ENCODE results near the gene PERM1. TPM values are rescaled to one million over a fixed set of nuclear protein-coding genes. Genes with fewer than 3 reads are reported as not detected.

Gene PERM1
- total RNA-seq, 1 donor from 2014 or later: not detected

- DNase-seq (ENCODE audit: low read depth, low spot score): no peak
Measured at GRCh38 chr1:966135-966703, 15.7 kb downstream of the PERM1 start, which contains the start of gene PLEKHN1. TSS of gene PLEKHN1 (plus strand) at chr1:966482. CDS start at chr1:966532, 50 bp downstream.

- DNase-seq (ENCODE audit: low read depth, low spot score): no peak
Measured at GRCh38 chr1:965526-966134, 16.3 kb downstream of the PERM1 start.

GRCh38 chr1:964691-965525, 17.0 kb downstream of the PERM1 start:
- no peak for DNase-seq (ENCODE audit: low read depth, low spot score)

- no peak for DNase-seq (ENCODE audit: low read depth, low spot score)
Measured at GRCh38 chr1:963746-964525, 18.0 kb downstream of the PERM1 start.

GRCh38 chr1:963301-963651, 18.6 kb downstream of the PERM1 start:
- no peak for DNase-seq (ENCODE audit: low read depth, low spot score)

- no peak for DNase-seq (ENCODE audit: low read depth, low spot score)
Measured at GRCh38 chr1:962381-963300, 19.3 kb downstream of the PERM1 start.

- no peak for DNase-seq (ENCODE audit: low read depth, low spot score)
Measured at GRCh38 chr1:961132-961669, 20.7 kb downstream of the PERM1 start.

- DNase-seq (ENCODE audit: low read depth, low spot score): no peak
Measured at GRCh38 chr1:960363-961131, 21.3 kb downstream of the PERM1 start, which contains the start of gene KLHL17. TSS of gene KLHL17 (plus strand) at chr1:960584. CDS start at chr1:960694, 110 bp downstream.

- no peak for DNase-seq (ENCODE audit: low read depth, low spot score)
Measured at GRCh38 chr1:959731-960362, 22.0 kb downstream of the PERM1 start.

GRCh38 chr1:958823-959730, 22.8 kb downstream of the PERM1 start, which contains the start of gene NOC2L:
TSS of gene NOC2L (minus strand) at chr1:959256. CDS start at chr1:959240, 16 bp downstream.
- DNase-seq (ENCODE audit: low read depth, low spot score): peak; percentile 49

- no peak for DNase-seq (ENCODE audit: low read depth, low spot score)
Measured at GRCh38 chr1:956636-957035, 25.3 kb downstream of the PERM1 start.

- no peak for DNase-seq (ENCODE audit: low read depth, low spot score)
Measured at GRCh38 chr1:955474-955873, 26.4 kb downstream of the PERM1 start.

GRCh38 chr1:954927-955326, 27.0 kb downstream of the PERM1 start:
- no peak for DNase-seq (ENCODE audit: low read depth, low spot score)

- DNase-seq (ENCODE audit: low read depth, low spot score): no peak
Measured at GRCh38 chr1:953524-954320, 28.2 kb downstream of the PERM1 start.

GRCh38 chr1:952603-953002, 29.3 kb downstream of the PERM1 start:
- DNase-seq (ENCODE audit: low read depth, low spot score): no peak

GRCh38 chr1:952201-952600, 29.7 kb downstream of the PERM1 start:
- no peak for DNase-seq (ENCODE audit: low read depth, low spot score)

- DNase-seq (ENCODE audit: low read depth, low spot score): no peak
Measured at GRCh38 chr1:951364-951763, 30.5 kb downstream of the PERM1 start.

Data from pulmonary artery endothelial cell (primary cell).